ENCODE measurements around the gene SLC36A3.

Gene SLC36A3

DNA sequence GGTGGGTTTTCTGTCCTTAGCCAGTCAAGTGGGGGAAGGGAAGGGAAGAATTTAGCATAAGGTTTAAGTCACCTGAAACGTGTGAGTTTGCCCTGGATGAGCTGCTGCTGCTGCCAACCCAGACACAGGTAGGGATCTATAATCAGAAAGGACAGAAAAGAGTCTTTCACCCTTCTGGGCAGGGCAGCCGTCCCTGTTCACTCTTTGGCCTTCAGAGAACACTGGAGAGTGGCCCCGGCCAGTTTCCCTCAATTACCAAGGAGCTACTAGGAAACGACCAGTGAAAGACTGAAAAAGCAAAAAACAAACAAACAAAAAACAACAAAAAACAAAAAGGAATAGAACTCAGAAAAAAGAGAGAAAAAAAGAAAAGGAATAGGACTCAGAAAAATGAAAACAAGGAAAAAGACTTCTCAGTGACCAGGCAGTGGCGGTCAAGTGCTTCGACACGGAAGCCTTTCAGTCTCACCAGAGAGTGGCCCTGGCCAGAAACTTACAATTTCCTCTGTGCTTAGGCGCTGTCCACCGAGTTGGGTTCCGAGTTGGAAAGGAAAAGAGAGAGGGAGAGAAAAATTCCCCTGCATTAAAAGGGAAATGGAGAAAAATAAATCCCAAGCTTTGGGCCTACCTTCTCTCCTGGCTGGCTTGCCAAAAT is 53.1 kb downstream of the SLC36A3 start:
- H3K4me3 ChIP-seq (replicated peaks; ENCODE audit: low read depth, low read length), result no peak overlapping the region
- no peak for TF ChIP-seq CTCF (IDR thresholded peaks at IDR 0.05; ENCODE audit: low read length, missing control alignments)
- DNase-seq (ENCODE audit: low read depth), result no peak

DNA sequence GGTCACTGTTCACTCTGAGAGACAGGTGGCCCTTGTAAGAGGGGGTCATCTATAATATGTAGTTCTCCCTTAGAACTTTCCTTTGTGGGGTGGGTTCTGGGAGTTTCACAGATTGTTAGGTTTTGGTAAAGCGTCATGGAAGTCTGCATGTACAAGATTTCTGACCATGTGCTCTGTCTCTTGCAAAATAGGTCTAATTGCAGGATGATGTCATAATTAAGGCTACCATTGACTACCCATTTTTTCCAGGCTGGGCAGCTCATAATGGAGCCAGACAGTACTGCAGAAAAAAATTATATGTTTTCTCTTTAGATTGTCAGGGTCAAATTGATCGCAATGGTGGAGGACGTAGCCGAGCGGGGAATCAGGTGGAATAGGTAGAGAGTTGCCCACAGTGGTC is 54.3 kb downstream of the SLC36A3 start:
- no peak overlapping the region for H3K4me3 ChIP-seq (replicated peaks; ENCODE audit: low read depth, low read length)
- DNase-seq (ENCODE audit: low read depth), result no peak
- no peak for TF ChIP-seq CTCF (IDR thresholded peaks at IDR 0.05; ENCODE audit: low read length, missing control alignments)

GRCh38 chr5:151248651-151249050 is 54.9 kb downstream of the SLC36A3 start:
- no peak for DNase-seq (ENCODE audit: low read depth)
- TF ChIP-seq CTCF (IDR thresholded peaks at IDR 0.05; ENCODE audit: low read length, missing control alignments), result no peak
- H3K4me3 ChIP-seq (replicated peaks; ENCODE audit: low read depth, low read length), result no peak overlapping the region

- H3K4me3 ChIP-seq (replicated peaks; ENCODE audit: low read depth, low read length), result no peak overlapping the region
- DNase-seq (ENCODE audit: low read depth), result no peak
- TF ChIP-seq CTCF (IDR thresholded peaks at IDR 0.05; ENCODE audit: low read length, missing control alignments), result no peak
Measured at GRCh38 chr5:151245680-151246219, 57.8 kb downstream of the SLC36A3 start.

GRCh38 chr5:151244206-151244605 is 59.4 kb downstream of the SLC36A3 start:
- H3K4me3 ChIP-seq (replicated peaks; ENCODE audit: low read depth, low read length), result no peak overlapping the region
- TF ChIP-seq CTCF (IDR thresholded peaks at IDR 0.05; ENCODE audit: low read length, missing control alignments), result no peak
- DNase-seq (ENCODE audit: low read depth), result no peak

DNA sequence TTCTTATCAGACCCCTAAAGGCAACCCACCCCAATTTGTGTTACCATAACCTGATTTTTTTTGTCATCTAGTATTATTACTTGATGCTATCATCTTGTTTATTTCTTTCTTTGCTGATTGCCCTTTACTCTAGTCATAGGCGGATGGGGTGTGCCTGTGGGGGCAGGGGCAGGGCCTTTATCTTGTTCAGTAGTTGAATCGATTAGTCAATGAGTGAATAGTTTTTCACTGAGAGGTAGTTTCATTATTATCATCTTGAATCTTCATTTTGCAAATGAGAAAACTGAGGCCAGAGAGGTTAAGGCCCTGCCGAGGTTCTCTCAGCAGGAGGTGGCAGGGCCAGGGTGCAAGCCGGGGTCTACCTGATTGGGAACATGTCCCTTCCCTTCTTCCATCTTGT is 60.0 kb downstream of the SLC36A3 start:
- no peak for DNase-seq (ENCODE audit: low read depth)
- no peak for TF ChIP-seq CTCF (IDR thresholded peaks at IDR 0.05; ENCODE audit: low read length, missing control alignments)
- H3K4me3 ChIP-seq (replicated peaks; ENCODE audit: low read depth, low read length), result no peak overlapping the region

DNA sequence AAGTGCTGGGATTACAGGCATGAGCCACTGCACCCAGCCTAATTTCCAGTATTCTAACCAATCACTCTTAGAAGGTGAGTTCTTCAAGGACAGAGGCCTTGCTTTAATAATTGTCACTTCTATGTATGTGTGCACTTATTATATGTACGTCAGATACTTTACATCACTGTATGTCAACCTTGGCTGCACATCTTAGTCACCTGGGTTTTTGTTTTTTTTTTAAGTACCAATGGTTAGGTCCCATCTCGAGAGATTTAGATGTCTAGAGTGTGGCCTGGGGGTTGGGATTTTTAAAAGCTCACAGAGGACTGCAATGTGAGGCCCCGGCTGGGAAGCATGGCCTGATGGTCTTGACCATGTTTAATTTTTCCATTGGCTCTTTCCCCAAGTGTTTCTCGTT is 60.4 kb downstream of the SLC36A3 start:
- no peak overlapping the region for H3K4me3 ChIP-seq (replicated peaks; ENCODE audit: low read depth, low read length)
- DNase-seq (ENCODE audit: low read depth), result no peak
- TF ChIP-seq CTCF (IDR thresholded peaks at IDR 0.05; ENCODE audit: low read length, missing control alignments), result no peak
